Activated gamma-delta T cell (primary cell): ENCODE measurements around the gene CENPP.
"Not testable (repeated sequence)": the region's sequence is repeated elsewhere in the genome, so short reads cannot be mapped to it uniquely, and the experiment has no call there.

ENCODE experiments used
- DNase-seq: peaks from one replicate; lab custom pipeline; 2025; lab: John Stamatoyannopoulos, UW

The CENPP gene

DNA sequence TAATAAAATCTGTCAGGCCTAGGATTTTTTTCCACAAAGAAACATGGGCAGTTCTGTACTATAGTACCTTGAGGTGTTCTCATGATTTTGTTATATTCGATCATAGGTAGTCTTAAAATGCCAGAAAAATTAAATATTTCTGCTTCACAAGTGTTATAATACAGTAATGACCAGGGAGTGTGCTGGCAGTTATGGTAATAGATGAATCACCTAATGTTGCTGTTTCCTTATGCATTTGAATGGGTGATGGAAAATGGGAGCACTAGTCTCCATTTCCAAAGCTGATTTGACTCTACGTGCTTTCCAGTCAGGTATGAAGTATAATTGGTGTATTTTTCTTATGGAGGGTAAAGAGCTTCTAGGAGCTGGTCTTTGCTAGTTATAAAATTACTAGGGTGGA is 54.9 kb downstream of the CENPP start:
- no peak for DNase-seq

DNA sequence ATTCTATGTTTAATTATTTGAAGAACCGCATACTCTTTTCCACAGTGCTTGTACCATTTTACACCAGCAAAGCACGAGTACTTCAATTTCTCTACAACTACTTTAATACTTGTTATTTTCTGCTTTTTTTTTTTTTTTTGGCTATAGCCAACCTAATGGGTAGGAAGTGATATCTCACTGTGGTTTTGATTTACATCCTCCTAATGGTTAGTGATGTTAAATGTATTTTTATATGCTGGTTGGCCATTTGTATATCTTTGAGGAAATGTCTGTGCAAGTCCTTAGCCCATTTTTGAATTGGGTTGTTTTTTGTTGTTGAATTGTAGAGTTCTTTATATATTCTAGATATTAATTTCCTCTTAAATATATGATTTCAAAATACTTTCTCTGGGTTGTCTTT is 56.0 kb downstream of the CENPP start:
- no peak for DNase-seq

DNA sequence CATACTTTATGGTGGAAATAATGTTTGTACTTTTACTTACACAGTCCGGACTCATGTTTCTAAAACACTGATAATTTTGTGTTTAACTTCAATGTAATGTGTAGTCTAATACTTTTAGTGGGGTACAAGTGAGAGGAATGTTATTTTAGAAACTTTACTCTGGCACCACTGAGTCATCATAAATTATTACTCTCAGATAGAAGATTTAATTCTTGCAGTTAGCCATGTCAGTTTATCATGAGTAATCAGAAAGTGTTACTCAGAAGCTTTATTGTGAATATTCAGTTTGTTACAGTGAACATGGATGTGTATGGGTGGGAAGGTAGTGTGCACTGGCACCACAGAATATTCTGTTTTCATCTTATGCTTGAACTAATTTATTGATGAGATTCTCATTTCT is 58.6 kb downstream of the CENPP start:
- no peak for DNase-seq

DNA sequence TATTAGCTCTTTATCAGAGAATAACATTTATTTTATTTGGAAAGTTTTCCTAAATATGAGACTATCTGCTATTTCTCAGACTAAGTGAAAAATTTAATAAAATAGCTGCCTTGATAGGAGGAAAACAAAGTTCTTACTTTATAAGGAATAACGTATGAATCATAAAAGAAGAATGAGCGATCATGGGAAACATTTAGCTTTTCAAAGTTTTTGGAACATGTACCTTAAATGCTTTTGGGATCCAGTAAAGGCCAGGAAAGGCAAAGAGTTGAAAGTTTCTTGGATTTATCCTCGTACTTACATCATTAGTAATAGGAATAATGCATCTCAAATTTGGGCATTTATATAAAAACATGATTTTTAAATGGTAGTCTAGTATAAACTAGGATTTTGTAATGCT is 59.2 kb downstream of the CENPP start:
- DNase-seq = no peak

DNA sequence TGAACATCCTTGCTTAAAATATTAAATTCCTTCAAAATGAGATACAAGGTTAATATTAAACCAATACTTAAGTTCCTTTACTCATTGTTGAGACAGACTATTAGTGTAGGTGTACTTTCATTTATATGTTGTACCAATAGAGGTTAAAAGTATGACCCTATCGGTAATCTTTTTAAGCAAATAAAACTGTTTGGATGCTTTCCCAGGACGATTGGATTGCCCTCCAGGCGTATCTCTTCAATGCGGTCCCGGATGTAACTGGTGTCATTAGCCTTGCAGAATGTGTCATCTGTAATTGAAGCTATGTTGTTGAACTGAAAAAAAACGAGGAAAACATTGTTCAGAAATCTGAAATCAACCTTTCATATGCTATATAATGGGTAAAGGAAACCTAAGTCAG is 59.7 kb downstream of the CENPP start:
- no peak for DNase-seq

DNA sequence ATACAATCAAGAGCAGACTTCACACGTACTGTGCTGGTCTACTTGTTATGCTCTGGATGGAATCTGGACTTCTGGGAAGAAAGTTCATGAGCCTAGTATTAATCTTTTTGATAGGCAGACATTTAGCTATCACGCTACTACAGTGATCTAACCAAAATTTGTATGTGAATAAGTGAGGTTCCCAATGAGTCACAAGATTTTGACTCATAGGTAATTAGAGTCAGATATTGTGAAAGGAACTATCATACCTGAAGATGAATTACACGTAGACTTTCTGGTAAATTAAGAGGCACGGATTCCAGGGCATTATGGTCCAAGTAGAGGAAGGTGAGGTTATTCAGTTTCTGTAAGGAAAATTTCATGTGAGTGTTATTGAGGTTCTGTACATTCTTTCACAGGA is 60.2 kb downstream of the CENPP start:
- no peak for DNase-seq

DNA sequence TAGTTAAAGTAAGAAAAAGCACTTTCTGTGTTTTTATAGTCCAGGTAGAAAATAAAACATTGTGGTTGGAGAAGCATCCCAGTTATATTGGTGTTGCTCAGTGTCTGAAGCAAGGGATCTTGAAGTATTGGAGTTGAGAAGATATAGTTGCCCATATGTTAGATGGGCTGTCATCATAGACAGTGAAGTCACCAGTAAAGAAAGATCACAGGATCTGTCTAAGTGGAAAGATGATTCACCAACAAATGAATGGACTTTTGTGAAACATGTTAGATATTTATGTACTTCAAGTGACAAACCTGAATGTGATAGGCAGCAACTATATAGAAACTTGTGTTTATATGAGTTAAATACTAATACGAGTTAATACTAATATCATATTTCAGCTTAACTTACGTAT is 66.9 kb downstream of the CENPP start:
- no peak for DNase-seq

DNA sequence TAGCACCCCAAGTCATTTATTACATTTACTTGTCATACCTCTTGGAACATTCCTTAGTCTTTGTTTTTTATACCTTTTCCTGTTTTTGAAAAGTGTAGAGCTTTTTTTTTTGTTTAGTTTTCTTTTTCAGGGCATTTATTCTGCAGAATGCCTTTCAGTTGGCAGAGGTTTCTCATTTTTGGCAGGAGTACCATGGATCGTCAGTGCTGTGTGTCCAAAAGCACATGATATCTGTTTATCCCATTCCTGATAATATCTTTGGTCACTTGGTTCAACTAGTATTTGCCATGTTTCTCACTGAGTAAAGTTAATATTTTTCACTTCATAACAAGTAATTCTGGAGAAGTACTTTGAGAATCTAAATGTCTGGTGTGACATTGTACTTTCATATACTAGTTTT is 67.9 kb downstream of the CENPP start:
- DNase-seq = no peak

DNA sequence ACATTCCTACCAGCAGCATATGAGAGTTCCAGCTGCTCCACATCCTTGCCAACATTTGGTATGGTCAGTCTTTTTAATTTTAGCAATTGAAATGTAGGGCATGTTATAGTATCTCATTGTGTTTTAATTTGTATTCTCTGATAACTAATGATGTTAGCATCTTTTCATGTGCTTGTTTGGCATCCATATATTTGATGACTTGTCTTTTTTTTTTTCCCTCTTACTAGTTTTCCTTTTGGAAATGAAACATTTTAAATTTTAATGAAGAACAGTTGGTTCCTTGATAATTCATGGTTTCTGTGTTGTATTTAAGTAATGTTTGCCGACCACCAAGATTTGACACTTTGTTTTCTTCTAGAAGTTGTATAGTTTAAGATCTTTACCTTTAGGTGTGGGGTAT is 69.9 kb downstream of the CENPP start:
- no peak for DNase-seq

DNA sequence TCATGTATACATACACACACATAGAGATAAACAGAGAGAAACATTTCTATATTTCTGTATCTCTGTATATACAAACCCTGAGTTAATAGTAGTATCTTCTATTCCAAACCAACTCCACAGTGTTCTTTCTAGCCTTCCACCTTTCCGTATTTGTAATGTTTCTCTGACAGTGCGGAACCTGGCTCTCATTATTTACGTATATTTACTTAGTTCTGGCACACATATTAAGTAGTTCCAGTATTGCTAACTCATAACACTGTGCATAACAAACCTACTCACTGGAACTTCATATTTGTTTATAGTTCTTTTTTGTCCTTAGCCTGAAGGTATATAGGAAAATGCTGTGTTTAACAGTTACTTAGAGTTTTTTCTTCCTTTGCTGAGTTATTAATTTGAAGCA is 72.1 kb downstream of the CENPP start:
- no peak for DNase-seq

DNA sequence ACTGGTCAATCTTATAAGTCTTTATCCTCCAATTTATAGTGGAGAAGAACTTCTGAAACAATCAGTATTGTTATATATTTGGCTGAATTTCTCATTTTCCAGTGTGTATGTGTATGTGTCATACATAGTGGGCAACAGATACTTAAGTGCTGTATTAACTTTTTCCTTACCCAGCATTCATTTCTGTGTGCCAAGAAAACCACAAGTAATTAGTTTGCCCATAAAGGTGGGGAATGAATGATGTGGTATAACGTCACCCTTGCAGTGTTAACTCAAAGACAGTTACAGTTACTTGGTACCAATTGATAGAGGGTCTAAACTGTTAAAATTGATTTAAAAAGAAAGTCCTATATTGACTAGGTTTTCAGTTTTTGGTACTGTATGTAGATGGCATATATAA is 76.6 kb downstream of the CENPP start:
- no peak for DNase-seq

DNA sequence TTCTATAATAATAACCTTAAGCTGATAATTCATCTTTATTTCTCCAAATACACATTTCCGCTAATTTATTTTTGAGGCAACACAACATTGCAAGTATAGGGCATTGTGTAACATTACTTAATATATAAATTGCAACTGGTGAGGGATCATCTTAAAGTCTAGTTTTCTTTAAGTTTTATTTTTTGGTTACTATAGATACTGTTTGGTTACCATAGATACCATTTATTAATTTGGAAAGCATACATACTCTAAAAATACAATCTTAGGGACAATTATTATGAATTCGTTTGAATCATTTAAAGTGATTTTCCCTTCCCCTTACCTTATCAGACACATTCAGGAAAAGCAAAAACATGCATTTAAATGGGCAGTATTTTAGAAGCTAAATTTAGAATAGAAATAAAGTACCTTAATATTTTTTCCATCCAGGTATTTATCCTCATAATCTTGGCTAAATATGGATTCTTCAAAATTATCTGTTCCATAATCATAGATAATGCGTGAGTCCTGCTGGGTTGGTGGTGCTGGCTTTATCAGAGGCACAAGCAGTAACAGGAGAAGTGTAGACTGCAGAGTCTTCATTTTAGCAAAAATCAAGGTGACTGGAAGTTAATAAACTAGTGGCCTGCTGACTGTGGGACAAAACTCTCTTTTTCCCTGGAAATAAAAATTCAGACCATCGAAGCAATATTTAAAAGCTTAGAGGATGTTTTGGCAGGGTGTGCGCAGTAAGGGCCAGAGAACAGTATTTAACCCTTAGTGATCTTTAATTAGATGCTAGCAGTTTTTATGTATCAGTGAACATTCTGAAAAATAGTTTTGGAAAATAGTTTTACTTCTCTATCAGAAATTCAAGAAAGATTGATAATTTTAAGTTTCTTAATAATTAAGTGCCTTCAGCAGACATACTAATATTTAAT is 77.3 kb downstream of the CENPP start:
- DNase-seq = no peak

DNA sequence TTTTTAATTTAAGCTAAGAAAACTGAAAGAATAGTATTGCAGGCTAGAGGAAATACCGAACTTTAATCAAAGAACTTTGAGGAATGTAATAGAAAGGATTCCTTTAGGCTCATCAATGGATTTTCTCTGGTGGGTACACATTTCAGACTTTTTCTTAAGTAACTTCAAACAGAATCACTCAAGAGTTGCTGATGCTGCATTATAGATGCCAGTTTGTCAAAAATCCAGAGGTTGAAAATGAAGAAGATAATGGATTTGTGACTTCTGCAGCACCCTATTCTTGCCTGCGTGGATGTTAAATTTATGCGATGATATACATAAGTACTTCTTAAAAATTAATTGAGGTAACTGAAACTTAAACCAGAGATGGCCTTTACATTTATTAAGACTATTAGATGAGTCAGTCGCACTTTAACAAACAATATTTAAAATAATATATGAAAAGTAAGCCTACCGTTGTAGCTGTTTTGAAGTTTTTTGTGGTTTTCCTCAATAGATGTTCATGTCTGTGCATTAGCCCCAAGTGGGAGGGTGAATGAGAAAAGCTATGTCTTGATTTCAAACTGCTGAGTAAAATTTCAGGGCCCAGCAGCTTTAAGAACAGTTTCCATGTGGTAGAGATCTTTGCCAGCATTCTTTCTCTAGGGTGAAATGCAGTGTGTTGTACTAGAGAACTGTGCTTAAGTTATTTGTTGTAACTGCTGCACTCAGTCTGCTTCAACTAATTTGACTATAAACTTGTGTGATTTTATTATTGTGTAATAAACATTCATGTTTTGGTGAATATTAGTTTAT is 78.5 kb downstream of the CENPP start, which contains the start of gene OGN:
Gene OGN, minus strand, starts transcription at position 537 of the 795 bp plus-strand sequence. CDS start 1,171 bp downstream, outside the sequence.
- DNase-seq = no peak

DNA sequence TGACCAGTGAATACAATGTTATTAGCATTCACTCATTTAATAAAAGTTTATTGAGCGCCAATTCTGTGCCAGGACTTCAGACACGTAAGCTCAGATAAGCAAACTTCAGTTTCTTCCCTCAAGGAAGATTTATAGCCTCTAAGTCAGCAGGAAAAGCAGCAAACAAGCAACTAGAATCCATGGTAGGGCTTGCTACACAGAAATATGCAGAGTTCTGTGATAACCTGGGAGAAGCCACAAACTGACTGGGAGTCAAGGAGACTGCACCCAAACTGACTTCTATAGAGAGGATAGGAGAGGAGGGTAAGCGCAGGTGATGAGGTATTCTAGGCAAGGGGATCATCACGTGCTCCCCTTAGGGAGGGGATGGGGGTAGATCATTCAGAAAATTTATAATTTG is 80.1 kb downstream of the CENPP start:
- DNase-seq = no peak

DNA sequence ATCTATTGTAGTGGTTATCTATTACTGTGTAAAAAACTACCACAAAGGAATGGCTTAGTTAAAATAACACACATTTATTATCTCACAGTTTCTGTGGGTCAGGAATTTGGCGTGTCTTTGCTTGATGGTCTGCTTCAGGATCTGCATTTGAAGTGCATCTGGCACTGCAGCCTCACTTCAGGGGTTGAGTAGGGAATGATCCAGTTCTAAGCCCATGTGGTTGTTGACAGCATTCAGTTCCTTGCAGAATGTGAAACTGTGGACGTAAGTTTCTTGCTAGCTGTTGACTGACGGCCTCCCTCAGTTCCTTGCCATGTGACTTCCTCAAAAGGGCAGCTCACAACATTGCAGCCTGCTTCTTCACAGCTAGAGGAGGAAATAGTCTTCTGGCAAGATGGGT is 80.7 kb downstream of the CENPP start:
- no peak for DNase-seq

DNA sequence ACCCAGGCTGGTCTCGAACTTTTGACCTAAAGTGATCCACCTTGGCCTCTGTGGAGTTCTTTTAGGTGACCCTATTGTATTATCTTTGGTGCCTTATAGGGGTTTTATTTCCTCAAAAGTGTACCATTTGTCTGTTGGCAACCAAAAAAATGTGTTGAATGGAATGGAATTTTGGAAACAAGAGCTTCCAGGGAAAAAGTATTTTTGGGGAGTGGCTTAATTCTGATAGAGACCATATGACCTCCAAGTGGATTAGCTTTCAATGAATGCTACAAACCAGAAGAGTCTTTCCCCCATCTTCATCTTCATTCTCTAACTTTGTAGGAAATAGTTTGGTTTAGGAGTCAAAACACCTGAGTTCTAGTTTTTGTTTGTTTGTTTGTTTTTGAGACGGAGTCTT is 82.1 kb downstream of the CENPP start:
- DNase-seq = no peak

DNA sequence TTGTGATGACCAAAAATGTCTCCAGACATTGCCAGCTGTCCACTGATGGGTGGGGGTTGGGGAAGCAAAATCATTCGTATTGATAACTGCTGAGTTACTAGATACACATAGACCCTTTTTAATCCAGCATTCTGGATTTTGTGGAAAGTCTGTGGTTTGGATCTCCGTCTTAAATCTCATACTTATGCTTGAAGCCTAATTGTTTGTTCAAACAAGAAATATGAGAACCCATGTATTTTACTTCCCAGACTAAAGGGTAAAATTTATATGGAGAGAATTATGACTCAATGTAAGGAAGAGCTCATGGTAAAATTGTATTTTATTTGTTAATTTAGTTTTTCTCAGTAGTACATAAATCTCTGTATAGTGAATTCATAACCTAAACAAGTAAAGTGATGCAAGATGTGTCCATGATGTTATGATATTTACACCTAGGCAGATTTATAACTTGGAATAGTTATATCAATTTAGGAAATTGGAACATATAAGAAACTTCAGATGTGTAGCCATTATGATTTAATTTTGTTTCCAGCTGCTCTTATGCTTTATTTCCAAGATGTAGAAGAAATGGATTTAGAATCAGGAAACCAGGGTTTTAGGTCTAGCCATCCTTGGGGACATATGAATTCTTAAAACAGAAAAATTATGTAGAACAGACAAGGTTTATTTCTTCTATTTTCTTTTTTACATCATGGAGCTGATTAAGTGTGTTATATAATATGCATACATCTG is 83.2 kb downstream of the CENPP start:
- no peak for DNase-seq

DNA sequence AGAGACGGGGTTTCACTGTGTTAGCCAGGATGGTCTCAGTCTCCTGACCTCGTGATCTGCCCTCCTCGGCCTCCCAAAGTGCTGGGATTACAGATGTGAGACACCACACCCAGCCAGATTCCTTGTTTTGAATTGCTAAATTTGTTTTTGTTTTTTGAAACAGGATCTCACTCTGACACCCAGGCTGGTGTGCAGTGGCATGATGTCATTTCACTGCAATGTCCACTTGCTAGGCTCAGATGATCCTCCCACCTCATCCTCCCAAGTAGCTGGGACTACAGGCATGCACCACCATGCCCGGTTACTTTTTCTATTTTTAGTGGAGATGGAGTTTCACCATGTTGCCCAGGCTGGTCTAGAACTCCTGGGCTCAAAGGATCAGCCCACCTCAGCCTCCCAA is 85.4 kb downstream of the CENPP start:
- not testable (repeated sequence) for DNase-seq

DNA sequence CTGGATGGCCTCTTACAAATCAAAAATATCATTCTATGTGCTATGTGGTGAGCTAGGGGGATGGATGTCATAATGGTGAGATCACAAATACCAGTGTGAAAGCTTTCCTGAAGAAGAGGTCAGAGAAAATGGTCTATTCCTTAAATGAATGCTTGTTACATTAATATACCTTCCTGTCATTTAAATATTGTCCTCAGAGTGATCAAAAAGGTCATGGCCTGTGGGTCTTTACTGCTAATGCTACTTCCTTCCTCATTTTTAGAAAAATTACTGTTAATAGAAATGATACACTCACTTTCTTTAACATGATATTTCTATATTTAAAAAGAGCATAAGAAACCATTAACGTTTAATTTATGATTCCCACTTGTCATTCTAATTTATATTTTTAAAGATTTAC is 88.8 kb downstream of the CENPP start:
- no peak for DNase-seq

DNA sequence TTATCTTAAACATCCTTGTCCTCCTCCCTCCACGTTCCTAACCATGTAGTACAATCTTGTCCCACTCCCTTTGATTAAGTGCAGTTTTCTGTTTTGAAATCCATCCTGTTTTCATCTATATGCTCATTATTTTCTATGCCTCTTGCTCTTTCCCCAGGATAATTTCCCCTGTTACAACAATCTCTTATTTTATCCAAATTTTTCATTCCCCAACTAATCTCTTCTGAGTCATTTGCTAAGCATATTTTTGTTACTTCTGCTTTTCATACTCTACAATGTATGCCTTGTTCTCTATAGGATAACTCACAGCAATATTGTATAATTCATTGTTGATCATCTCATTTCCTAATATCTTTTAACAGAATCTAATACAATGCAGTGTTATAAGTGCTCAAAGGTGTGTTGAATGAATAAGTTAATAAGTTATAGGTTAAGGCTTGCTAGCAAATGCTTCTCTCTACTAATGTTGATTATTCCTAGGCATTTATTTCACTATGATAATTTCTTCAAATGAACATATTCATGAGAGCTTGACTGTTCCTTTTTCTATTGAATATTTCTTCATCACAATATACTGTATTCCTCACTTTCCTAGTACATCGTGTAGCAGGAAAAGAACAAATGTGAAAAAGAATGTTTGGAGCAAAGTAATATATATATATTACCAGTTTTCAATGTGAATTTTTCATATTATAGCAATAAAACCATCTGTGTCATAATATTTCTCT is 97.0 kb downstream of the CENPP start:
- no peak for DNase-seq

DNA sequence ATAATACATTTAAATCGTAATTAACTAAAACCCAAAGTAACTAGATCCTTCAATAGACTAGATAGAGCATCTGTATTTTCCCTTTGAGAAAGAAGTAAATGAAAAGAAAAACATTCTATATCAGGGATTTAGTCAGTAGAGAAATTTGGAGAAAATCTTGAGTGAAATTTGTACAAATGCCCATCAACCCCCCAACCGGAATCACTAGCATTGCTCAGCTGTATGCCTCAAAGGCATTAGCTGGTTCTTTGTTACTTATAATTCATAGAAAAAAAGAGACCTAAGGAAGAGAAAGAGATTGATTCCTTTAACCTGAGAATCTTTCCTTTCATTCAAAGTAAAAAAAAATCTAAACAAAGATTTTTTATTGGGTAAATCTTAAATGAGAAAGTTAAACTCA is 97.9 kb downstream of the CENPP start:
- DNase-seq = no peak

DNA sequence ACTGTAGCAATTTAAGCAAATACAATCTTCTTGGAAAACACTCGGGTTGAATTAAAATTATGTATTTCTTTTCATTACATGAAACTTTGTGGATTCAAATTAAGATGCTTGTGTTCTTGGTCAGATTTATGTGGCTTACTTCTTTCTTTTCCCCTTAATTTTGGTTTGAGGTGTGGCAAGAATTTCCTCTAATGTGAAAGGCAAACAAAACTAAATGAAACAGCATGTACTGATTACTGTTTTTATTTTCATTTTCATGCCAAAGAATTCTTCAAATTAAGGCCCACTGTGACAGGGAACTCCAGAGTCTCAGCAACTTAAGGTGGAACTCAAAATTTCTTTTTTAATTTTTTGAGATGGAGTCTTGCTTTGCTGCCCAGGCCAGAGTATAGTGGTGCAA is 98.6 kb downstream of the CENPP start, which contains the start of gene OMD:
Gene OMD, minus strand, starts transcription at position 132 of the 400 bp plus-strand sequence. CDS start 6,913 bp downstream, outside the sequence.
- no peak for DNase-seq
